Dedifferentiated amniotic fluid mesenchymal stem cell (primary cell): ENCODE results near the gene AMDHD2.
"Not testable (repeated sequence)": the region's sequence is repeated elsewhere in the genome, so short reads cannot be mapped to it uniquely, and the experiment has no call there.

Experiments
- DNase-seq: peaks from one replicate; pipeline ENCODE4 v3.0.0-alpha.2; 2016; ENCODE audit errors: extremely low spot score

Gene AMDHD2

GRCh38 chr16:2533142-2533755 lies 13.1 kb downstream of the AMDHD2 start:
- DNase-seq: not testable (repeated sequence)

GRCh38 chr16:2533912-2534311 lies 13.7 kb downstream of the AMDHD2 start:
- DNase-seq: no peak

- not testable (repeated sequence) for DNase-seq
Measured at GRCh38 chr16:2534335-2534734, 14.2 kb downstream of the AMDHD2 start.

GRCh38 chr16:2535625-2536013 lies 15.4 kb downstream of the AMDHD2 start:
- no peak for DNase-seq

- DNase-seq: peak; percentile 93
Measured at GRCh38 chr16:2537451-2538379, 17.5 kb downstream of the AMDHD2 start, which contains the start of gene PDPK1. PDPK1 (plus strand) TSS chr16:2538021; CDS start chr16:2538113, 92 bp downstream.

GRCh38 chr16:2539192-2539844 lies 19.1 kb downstream of the AMDHD2 start:
- DNase-seq: not testable (repeated sequence)

GRCh38 chr16:2539845-2540458 lies 19.8 kb downstream of the AMDHD2 start:
- DNase-seq: not testable (repeated sequence)

GRCh38 chr16:2540912-2541311 lies 20.7 kb downstream of the AMDHD2 start:
- DNase-seq: not testable (repeated sequence)

GRCh38 chr16:2541409-2541808 lies 21.2 kb downstream of the AMDHD2 start:
- not testable (repeated sequence) for DNase-seq

- DNase-seq: not testable (repeated sequence)
Measured at GRCh38 chr16:2543771-2544170, 23.6 kb downstream of the AMDHD2 start.

GRCh38 chr16:2550283-2550878 lies 30.2 kb downstream of the AMDHD2 start:
- not testable (repeated sequence) for DNase-seq

GRCh38 chr16:2551420-2551889 lies 31.3 kb downstream of the AMDHD2 start:
- DNase-seq: not testable (repeated sequence)

- DNase-seq: not testable (repeated sequence)
Measured at GRCh38 chr16:2554709-2555425, 34.7 kb downstream of the AMDHD2 start.

- not testable (repeated sequence) for DNase-seq
Measured at GRCh38 chr16:2557150-2557549, 37.0 kb downstream of the AMDHD2 start.

- not testable (repeated sequence) for DNase-seq
Measured at GRCh38 chr16:2560131-2560797, 40.1 kb downstream of the AMDHD2 start.

GRCh38 chr16:2560798-2561133 lies 40.6 kb downstream of the AMDHD2 start:
- not testable (repeated sequence) for DNase-seq

GRCh38 chr16:2567506-2567905 lies 47.3 kb downstream of the AMDHD2 start:
- DNase-seq: not testable (repeated sequence)

GRCh38 chr16:2568573-2568972 lies 48.4 kb downstream of the AMDHD2 start:
- not testable (repeated sequence) for DNase-seq

- not testable (repeated sequence) for DNase-seq
Measured at GRCh38 chr16:2572704-2573103, 52.5 kb downstream of the AMDHD2 start.

- DNase-seq: not testable (repeated sequence)
Measured at GRCh38 chr16:2575839-2576238, 55.7 kb downstream of the AMDHD2 start.
